Endometrial microvascular endothelial cells (primary cell): Measurements from ENCODE around the gene SH3BP2. TPM values are rescaled to one million over a fixed set of nuclear protein-coding genes. Genes with fewer than 3 reads are reported as not detected.

Experiments used
- in situ Hi-C: cut with HindIII; loops from 2 replicates; pipeline ENCODE4 v1.10.0; 2017; ENCODE audit warnings: low sequenced_read_pairs, low pct_unique_long_range_greater_than_20kb; ENCODE audit errors: inconsistent ontology term
- total RNA-seq: library from RNA; depleted of rRNA; stranded (reverse); fragments of >200 nt; gene quantifications from one replicate; pipeline ENCODE4 v1.2.3, GENCODE V29; 2015; ENCODE audit errors: inconsistent ontology term

Gene SH3BP2
- total RNA-seq, 1 donor from 2014 or later, result 41.4 TPM

DNA sequence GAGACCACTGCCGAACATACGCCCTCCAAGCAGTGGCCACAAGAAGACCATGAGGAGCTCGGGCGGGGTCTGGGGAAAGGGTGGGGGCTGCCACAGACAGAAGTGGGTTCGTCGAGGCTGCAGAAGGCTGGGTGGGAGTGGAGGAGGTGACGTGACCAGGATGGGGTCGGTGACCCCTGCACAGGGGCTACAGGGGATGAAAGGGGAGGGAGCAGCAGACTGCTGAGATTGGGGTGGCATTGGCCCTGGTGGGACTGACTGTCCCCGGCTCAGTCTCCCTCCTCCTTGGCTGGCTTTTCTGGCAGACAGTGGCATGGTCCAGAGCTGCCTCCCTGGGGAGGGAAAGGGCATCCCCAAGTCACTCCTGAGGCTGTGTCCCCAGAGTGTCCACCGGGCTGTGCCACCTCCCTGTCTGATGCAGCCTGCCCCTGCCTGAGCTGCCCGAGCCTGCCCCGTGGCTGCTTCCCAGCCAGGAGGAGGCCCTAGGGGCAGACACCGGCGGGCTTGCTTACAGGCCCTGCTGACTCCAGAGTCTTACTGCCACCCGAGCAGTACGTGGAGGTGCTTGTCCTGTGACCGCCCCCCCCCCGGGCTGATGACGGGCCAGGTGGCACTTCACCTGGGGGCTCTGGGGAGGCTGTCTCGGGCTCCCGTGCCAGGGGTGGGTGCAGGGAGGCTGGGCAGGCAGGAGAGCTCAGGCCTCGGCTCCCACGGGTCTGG, 7.2 kb downstream of the SH3BP2 start:
- in situ Hi-C loops, result no loop called here

DNA sequence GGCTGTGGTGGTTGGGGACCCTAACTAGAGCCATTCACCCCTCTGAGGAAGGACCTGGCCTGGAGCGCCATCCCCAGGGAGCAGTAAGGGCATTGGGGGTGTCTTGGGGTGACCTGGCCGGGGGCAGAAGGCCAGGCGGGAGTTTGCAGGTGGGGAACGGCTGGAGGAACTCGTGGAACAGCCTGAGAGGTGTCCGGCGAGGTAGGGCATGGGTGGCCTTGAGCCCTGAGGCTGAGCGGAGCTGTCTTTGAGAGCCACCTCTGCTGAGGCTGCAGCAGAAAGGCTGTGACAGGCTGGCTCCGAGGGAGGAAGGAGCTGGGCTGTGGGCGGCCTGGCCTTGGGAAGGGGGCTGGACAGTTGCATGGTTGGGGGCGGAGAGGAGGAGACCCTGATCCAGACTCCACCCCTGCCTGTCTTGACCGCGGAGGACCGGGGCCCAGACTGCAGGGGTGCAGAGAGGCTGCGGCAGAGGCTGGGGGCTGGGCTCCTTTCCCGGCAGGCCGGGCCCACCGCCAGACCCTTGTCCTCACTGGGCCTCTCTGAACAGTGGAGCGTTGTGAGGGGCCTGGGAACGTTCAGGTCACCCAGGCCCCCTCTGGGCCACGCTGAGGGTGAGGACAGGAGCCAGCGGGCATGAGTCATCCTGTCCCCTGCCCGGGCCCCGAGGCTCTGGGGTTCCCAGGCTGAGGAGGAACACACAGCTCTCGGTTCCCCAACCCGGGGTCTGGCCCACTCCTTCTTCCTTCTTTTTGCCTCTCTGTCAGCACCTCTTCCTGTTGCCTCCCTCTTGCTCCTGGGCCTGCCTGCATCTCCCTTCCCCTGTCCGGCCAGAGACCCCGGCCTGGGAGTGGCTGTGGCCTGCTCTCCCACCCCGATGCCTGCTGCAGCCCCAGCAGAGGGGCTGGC, 8.1 kb downstream of the SH3BP2 start:
- in situ Hi-C loops, result no loop called here

DNA sequence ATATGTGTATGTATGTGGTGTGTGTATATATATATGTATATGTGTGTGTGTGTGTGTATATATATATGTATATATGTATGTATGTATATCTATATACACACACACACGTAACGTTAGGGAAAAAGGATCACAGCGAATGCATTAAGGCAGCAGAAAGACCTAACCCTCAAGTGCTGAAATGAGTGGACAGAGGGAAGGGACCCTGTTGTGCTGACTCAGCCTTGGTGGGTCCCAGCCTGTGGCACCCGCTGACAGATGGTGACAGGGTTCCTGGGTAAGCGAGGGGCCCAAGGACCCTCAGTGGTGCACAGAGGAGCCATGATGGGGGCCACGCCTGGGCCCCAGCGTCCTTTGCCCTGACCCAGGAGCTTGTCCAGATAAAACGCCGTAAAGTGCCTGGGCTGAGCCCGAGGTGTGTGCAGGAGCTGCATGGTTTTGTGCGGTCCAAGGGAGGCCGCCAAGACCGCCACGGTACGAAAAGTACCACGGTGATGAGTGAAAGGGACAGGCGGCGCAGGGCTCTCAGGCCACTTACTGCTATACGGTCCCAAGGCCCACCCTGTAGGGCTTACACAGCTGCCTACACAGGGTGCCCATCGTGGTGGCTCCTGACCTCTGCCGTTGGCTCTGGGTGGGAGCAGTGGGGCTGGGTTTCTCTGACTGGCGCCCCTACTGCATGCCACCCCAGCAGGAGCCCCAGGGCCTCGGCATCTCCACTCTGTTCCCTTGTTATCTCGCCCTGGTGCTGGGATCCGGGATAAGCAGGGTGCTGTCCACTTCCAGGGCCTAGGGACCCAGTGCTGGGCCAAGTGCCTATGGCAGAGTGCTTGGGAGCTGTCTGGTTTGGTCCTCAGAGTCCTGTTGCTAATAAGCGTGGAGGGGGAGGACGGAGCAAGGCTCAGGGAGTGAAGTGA, 10.0 kb downstream of the SH3BP2 start:
- in situ Hi-C loops, result no loop called here

DNA sequence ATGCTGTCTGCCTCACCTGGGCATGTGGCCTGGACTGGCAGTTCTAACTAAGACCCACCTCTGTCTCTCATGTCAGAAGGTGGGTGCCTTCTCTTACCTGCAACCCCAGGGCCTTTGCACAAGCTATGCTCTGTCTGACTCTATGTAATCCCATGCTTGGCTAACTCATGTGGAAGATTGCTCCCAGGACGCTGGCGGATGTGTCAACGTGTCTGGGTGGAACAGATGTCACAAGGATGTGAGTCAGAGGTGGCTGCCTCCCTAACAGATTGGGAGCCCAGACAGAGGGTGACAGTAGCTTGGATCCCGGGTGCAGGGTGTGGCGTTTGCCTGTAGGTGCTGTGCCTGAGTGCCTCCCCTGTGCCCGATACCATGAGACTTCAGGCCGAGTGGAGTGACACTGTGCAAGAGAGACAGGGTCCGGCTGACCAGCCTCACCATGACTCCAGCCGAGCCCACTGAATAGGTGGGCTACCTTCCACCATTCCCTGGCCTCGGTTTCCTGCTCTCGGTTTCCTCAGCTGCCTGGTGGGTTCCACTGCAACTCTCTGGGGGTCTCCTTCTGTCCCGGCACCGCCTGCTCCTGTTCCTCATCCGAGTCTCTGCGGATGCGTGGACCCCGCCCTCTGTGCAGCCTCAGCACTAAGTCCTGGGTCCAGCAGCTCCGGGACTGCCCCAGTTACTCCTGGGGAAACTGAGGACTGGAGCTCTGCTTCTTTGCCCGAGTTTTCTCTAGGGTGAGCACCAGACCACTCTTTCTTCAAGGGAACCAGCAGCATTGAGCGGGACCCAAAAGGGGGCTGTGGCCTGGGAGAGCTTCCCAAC, 11.0 kb downstream of the SH3BP2 start:
- in situ Hi-C loops, result no loop called here

DNA sequence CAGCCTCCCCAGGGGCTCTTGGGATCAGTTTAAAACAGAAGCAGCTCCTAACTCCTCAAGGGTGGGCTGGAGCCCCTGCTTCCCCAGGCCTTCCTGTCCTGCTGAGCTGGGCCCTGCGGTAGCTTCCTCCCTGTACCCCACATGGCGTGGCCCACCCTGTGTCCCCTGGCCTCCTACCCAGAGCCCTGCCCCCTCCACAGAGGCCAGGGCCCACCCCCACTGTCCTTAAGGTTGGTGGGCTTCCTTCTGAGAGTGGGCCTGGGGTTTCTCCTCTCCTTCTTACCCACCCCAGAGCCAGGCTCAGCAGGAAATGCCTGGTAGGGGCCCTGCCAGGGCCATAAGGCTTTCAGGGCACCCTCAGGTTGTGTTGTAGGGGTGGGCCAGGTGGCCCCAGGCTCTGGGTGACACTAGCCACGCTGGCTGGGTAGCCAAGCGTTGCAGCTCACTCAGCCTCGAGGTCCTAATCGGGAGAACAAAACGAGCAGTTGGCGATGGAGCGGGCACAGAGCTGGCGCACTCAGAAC, 11.6 kb downstream of the SH3BP2 start:
- in situ Hi-C loops, result no loop called here

DNA sequence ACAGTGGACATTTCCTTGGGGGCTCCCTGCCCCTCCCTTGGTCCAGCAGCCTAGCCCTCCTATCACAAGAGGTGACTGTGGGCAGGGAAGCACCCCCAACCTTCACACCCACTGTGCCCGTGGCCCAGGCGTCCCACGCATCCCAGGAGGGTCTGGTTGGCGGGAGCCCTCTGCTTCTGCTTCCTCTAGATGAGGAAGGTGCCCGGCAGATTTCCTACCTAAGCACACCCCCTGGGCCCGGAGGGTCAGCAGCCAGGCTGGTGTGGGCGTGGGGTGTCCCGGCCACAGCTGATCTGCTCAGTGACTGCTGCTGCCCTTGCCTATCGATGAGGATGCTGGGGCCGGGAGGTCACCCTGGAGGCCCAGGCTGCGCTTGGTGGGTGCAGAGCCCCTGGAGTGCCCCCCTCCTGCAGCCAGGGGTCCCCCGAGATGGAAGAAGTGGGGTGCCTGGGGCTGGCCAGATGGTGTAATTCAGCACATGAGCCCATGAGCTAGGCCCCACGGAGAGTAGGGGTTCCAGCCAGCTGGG, 12.2 kb downstream of the SH3BP2 start:
- in situ Hi-C loops, result no loop called here

DNA sequence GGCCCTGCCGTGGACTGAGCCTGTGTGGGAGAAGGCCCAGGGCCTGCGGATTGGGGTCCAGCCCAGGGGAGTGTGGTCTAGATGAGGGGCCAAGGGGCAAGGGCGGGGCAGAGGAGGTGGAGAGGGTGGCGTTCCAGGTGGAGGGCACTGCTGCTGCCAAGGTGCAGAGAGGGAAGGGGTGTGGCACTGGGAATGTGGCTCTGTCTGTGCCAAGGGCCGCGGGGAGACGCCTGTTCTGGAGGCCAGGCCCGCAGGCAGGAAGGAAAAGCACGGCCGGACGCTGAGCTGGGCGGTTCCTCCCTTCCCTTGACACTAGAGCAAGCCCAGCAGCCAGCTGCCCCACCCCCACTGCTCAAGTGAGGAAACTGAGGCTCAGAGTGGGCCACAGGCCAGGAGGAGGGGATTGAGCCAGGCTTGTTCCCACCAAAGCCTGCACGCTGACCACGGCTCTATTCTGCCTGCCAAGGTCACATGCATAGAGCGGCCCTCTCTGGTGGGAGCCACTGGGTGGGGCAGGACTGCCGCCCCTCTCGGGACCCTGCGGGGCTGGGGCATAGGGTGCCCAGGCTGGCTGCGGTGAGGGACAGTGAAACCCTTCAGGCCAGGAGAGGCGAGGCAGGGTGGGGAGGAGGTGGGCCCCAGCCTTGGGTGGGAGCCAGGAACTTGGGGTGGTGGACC, 13.0 kb downstream of the SH3BP2 start:
- in situ Hi-C loops, result no loop called here

DNA sequence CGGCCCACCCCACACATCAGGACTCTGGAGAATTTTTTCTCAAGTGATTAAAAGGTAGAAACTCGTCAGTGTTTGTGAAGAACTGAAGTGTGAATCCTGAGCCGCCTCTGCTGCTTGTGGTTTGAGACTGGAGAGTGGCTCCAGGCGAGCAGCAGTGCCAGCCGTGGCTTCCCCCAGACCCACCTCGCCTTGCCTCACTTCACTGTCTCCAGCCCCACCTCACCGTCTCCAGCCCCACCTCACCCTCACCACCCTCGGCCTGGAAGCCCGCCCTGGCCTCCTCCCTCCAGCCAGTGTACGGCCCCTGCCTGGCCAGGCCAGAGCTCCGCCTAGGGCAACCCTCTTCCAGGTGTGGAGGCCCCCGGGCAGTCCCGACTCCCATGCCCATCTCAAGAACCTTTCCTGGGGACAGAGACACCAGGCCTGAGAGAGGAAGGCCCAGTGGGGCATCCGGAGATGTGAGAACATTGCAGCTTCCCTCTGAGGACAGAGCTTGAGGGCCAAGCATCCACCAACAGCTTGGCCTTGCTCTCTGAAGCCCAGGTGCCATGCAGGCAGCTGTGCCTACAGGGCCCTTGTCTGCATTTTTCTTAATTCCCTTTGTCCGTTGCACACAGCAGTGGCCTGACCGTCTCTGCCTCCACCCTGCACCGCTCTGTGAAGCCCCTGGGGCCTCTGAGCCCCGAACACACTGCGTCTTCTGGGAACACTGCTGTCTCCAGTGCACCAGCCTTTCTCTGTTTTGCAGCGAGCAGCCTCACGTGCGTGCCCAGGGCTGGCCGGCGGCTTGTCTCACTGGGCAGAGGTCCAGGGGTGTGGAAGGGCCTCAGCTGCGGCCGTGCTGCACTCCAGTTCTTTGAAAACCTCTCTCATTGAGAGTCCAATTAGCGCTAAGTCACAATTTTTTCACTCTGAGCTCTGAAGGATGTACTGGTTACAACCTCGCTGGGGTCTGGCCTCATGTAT, 13.8 kb downstream of the SH3BP2 start:
- in situ Hi-C loops, result no loop called here

DNA sequence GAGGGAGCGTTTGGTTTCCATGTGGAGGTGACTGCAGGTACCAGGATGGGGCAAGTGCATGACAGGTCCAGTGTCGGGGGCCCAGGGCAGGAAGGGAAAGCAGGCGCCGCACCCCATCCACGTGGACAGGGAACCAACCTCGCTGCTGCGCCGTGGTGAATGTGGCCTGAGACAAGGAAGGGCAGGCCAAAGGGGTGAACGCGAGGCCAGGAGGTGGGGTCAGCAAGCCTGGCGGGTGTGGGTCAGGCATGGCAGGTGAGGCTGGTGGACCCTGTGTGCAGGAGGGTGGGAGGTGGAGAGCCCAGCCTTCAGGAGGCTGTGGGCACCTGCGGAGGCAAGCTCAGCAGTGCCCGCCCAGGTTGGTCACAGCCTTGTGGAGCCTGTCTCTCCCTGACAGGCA, 14.7 kb downstream of the SH3BP2 start:
- in situ Hi-C loops, result no loop called here

DNA sequence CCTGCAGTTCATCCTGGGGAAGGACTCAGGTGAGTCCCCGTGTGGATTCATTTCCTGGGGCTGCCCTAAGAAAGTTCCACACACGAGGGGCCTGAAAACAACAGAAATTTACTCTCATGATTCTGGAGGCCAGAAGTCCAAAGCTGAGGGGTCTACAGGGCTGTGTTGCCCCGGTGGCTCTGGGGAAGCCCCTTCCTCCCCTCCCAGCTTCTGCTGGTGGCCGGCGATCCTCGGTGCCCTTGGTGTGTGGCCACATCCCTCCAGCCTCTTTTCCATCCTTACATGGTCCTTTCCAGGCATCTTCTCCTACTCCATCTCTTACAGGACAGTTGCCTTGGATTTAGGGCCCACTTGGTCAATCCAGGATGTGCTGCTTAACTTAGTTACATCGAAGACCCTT, 15.1 kb downstream of the SH3BP2 start:
- in situ Hi-C loops, result no loop called here

DNA sequence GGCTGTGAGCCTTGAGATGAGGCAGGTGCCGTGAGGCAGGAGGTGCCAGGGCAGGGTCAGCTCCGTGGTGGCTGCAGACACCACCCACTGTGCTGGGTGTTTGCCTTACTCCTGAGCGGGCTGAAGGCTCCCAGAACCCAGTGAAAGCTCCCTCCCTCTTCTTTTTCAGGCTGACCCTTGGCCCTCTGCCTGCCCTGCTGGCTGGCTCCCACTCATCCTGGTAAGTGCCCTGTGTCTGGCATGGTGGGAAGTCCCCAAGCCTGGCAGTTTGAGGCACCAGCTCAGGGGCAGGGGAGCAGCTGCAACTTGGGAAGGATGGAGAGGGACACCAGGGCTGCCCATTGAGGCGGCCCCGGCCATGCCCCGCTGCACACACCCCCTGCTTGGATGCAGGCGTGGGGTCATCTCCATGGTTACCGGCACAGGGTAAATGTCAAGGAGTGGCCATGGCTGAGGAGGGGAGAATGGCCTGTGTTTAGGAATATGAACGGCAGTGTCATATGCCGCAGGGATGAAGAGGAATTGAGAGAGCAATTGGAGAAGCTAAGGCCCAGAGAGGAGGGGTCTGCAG, 16.8 kb downstream of the SH3BP2 start:
- in situ Hi-C loops, result no loop called here

DNA sequence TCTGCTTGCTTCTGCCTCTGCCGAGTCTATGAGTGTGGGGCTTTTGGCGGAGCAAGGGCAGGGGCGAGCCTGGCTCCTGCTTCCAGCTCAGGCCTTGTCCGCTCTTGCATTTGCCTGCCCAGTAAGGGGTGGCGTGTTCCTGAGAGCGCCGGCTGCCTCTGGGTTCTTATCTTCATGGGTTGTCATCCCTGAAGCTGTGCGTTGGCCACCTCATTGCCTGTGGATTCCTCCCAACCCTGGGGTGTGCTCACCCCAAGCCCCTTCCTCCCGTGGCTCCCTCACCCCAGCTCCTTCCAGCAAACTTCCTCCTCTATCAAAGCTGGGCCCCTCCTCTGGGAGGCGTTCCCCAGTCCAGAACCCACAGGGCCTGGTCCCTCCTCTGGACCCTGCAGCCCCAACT, 17.5 kb downstream of the SH3BP2 start:
- in situ Hi-C loops, result no loop called here

DNA sequence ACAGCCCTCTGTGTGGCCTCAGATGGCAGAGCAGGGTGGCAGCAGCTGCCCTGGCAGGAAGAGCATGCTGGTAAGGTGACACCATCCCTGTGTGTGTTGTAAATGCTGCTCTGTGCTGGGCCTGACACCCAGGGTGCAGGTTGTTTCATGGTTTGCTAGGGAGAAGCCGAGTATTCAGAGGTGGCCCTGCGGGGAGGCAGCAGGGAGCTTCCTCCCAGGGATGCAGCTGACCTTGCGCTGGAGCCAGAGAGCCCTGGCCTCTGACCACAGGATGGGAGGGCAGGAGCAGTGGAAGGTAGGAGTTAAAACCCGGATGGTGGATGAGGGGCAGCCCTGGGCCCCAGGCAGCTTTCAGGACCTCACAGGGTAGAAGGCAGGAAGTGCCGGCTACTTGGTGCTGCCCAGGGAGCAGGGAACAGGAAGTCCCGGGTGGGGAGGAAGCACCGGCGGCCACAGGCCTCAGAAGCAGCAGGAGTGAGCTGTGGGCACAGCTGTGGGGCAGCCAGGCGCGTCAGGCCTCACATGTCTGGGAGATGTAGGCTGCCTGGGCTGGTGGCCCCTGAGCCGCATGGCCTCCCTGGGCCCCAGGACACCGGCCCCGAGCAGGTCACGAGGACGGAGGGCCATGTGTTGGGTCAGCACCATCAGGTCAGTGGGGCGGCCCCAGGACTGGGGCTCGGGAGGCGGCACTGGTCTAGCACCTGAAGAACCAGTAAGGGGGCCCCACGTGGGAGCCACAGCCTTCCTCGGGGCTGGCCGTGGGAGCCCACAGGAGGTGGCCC, 19.1 kb downstream of the SH3BP2 start:
- in situ Hi-C loops, result no loop called here

DNA sequence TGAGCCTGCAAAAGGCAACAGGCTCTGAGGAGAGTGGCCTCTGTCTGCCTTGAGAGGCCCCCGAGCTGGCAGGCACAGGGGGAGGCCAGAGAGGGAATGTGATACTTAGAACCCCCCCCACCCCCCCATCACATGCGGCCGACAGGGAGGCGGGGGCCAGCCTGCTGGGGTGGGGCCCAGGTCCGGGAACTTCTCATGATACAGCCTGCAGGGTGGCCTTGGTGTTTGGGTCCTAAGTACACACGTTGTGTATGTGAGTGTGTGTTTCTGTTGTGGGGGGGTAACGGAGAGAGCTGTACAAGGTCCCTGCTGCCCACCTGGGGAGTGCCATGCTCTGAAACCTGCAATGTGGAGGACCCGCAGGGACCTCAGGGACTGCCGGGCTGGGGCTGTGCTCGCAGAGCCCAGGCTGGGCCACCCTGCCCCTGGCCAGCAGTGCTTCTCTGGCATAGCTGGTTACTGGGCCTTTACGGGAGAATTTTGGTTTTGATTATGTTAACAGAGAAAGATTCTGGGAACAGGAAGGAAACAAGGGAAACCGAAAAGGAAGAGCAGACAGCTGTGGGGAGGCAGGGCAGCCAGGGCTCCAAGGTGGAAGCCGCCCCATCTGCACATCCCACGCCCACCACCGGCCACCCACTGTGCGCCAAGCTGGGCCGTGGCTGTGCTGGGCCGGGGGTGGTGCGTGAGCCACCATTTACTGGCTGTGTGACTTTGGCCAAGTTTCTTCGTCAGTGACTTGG, 19.9 kb downstream of the SH3BP2 start:
- in situ Hi-C loops, result no loop called here
